GM12865 (cell line): ENCODE data around the gene TMEM44.

ENCODE experiments used
- DNase-seq: peaks from one replicate; pipeline ENCODE4 v3.0.0; 2010; ENCODE audit warnings: low read depth
- H3K4me3 ChIP-seq: 2 replicates; pipeline ENCODE4 v1.5.1; 2011; ENCODE audit warnings: mild to moderate bottlenecking, low read depth, low read length, control low read depth
- CTCF ChIP-seq: IDR thresholded peaks from 2 replicates; pipeline ENCODE4 v1.5.1; 2011; ENCODE audit warnings: low read length, control low read depth, low read depth, inconsistent platforms; ENCODE audit not compliant: insufficient read depth; ENCODE audit errors: missing control alignments

The TMEM44 gene

GRCh38 chr3:194598771-194599557, 34.3 kb downstream of the TMEM44 start:
- no peak overlapping the region for H3K4me3 ChIP-seq
- DNase-seq: no peak
- no peak for TF ChIP-seq CTCF

DNA sequence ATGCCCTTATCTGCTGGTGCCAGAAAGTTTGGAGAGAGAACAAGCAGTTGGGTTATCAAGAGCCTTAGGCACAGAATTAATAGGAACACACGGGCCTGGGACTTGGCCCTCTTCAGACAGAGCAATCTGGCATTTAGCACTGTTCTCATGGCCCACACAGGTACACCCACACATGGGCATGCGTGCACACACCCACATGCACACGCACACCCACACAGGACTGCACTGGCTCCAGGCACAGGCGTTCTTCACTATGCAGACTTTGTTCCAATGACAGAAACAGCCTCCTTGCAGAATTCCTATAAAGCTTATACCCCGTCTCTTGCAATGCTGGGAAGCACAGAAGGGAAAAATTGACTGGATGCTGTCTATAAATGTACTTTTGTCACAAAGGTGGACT, 36.3 kb downstream of the TMEM44 start:
- no peak overlapping the region for H3K4me3 ChIP-seq
- no peak for DNase-seq
- no peak for TF ChIP-seq CTCF

- DNase-seq: peak; percentile 29
- TF ChIP-seq CTCF: no peak
Observed at GRCh38 chr3:194592798-194593752, 40.1 kb downstream of the TMEM44 start.

DNA sequence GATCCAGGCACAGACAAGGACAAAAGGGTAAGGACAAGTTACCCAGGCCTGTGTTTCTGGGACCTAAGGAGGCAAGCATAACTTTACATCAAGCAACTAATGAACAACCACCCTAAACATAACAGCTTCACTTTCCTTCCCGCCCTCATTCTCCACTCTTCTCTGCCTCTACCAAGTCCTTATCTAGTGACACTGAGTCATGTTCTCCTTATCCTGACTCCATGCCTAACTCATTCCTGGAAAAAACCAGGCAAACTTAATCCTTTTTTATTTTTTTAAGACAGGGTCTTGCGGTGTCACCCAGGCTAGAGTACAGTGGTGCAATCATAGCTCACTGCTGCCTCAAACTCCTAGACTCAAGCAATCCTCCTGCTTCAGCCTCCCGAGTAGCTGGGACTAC, 44.5 kb downstream of the TMEM44 start:
- DNase-seq: no peak
- TF ChIP-seq CTCF: no peak
- H3K4me3 ChIP-seq: no peak overlapping the region

More at GRCh38 chr3:194592798-194593752, 40.1 kb downstream of the TMEM44 start:
- no peak overlapping the region for H3K4me3 ChIP-seq

GRCh38 chr3:194588236-194588635, 45.0 kb downstream of the TMEM44 start:
- no peak overlapping the region for H3K4me3 ChIP-seq
- DNase-seq: no peak

DNA sequence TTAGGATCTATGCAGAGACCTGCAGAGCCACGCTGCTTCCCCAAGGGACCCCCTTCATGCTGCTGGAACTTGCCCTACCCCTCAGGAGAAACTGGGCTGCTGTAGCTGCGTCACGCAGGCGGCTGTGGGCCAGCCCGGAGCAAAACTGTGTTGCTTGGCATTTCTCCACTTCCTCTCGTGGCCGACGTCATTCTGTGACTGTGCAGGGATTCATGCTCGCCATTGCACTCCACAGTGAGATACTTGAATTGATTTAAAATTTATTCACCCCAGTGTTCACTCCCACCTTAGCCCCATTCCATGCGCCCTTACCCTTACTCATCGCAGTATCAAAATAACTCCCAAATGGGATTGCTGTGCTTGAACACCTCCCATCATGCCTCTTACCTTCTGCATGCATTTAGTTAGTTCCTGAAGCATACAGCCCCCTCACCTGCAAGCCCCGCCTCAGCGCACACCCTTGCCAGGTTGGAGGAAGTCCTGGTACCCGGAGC, 45.7 kb downstream of the TMEM44 start:
- TF ChIP-seq CTCF: no peak
- no peak overlapping the region for H3K4me3 ChIP-seq
- DNase-seq: no peak

More at GRCh38 chr3:194588236-194588635, 45.0 kb downstream of the TMEM44 start:
- TF ChIP-seq CTCF: no peak
